Fibroblast of skin of back (primary cell): Measurements from ENCODE around the gene LRP5.

Experiments
- DNase-seq: peaks from one replicate; pipeline ENCODE4 v3.0.0-alpha.2; 2013

The LRP5 gene

DNA sequence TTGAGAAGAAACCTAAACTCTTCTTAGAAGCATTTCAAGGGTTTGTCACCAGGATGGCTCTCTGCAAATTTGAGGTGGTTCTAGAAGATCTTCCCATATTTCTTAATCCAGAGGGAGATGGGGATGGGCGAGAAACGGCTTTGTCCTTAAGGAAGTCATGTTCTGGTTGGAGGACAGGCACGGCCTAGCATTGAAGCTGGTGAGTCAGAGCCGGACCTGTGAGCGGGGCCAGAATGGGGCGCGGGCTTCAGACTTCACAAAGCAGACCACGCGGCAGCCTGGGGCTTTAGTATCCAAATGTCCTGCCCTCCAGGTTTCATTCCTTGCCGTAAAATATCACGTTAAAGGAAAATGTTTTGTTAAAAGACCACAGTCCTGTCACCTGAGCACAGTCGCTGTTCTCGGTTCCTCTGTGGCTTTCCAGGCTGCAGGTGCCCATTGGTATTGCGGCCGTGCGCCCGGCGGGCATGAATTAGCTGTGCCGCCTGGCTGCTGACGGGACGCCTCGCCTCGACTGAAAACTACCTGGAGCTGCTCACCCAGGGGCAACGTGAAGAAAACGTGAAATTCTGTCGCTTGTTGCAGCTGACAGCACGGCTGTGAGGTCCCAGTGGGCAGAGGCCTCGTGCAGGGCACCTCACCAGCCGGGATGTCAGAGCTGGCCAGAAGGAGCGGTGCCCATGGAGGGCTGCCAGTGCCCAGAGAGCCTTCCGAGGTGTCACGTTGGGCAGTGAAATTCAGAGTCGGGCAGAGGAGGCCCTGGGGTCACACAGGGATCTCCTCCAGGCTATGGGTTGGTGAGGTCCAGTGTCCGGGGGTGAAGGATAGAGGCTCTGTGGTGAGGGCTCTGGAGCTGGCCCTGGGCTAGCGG is 59.0 kb downstream of the LRP5 start:
- peak; percentile 70 for DNase-seq

DNA sequence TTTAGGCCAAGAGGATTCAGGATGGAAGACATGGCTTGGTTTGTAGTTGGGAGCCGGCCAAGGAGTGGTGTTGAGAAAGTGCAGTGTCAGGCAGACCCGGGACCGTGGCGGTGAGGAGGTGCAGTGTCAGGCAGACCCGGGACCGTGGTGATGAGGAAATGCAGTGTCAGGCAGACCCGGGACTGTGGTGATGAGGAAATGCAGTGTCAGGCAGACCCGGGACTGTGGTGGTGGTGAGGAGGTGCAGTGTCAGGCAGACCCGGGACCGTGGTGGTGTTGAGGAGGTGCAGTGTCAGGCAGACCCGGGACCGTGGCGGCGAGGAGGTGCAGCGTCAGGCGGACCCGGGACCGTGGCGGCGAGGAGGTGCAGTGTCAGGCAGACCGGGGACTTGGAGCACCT is 59.7 kb downstream of the LRP5 start:
- no peak for DNase-seq

DNA sequence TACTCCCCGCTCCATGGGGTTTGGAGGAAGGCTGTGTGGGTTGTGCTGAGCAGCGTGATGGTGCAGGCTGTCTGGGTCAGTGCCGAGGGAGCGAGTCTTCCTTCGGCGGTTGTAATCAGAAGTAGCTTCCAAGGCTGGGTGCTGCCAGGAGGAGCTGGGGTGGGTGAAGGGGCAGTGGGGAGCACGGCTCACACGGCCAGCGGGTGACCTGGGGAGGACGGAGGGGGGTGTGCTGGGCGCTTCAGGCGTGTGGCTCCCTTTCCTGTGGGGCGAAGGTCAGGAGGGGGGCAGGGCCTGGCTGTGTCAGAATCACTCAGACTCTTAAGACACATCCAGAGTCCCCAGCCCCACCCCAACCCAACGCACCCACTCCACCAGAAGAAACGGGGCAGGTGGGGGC is 60.2 kb downstream of the LRP5 start:
- no peak for DNase-seq

DNA sequence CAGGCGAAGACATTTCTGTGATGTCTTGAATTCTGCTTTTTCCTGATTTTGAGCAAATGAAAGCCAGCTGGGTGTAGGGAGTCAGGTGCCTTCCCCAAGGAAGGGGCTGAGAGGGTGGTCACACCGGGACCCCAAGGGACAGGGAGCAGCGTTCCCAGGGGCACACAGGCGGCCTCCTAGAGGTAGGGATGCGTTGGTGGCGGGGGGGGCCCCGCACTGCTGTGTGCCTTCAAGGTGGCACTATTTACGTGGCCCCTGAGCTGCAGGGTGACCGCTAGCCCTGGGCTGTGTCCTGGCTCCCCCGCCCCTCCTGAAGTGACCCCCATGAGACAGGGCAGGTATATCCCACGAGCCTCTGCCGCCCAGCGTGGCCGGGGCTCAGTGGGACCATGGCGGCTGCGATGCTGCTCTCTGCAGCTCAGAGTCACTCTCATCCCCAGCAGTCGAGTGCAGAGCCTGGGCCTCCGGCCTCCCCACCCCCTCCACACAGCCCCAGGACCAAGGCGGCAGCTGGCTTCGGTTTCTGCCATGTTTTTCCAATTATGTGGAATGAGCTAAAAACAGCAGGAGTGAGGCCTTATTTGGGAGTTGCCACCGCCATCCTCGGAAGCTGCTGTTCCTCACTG is 60.9 kb downstream of the LRP5 start:
- peak; percentile 94 for DNase-seq

DNA sequence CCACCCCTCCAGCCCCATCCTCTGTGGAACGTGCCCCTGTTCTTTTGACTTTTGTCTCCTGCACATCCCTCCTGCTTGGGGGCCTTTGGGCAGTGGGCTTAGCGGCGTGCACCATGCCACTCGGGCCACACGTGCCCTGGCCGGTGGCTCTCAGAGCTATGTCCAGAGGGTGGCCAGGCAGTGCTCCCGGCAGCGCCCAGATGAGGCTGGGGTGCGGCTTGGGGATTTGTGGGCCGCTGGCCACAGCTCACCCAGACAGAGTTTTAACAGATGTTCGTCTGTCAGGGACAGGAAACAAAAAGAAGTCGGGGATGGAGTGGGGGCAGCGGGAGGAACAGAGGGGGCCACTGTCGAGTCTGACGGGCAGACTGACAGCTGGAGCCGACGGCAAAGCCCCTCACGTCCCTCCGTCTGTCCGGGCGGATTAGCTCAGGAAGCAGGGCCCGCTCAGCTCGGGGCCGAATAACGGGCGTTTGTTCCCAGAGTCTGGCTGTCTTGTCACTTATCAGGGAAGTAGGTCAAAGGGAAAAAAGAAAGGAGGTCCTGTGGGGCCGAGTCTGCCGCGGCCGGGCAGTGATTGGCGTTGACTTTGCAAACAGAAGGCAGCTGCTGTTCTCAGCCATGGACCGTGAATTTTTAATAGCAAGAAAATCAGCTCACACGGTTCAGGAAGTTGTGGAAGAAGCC is 61.6 kb downstream of the LRP5 start:
- DNase-seq = peak; percentile 59

DNA sequence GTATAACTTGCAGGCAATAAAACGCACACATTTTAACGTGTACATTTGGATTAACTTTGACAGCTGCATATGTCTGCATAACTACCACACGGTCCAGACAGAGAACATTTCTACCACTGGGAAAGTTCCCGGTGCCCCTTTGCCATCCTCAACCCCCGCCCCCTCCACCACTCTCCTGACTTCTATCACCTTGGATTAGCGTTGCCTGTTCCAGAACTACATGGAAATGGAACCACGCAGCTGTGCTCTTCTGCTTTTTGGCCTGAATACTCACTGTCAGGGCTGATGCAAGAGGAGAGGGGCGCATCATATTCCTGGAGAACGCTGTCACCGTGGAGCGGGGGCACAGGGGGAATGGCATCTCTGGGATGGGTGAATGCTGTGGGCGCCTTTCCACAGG is 62.1 kb downstream of the LRP5 start:
- peak; percentile 39 for DNase-seq

DNA sequence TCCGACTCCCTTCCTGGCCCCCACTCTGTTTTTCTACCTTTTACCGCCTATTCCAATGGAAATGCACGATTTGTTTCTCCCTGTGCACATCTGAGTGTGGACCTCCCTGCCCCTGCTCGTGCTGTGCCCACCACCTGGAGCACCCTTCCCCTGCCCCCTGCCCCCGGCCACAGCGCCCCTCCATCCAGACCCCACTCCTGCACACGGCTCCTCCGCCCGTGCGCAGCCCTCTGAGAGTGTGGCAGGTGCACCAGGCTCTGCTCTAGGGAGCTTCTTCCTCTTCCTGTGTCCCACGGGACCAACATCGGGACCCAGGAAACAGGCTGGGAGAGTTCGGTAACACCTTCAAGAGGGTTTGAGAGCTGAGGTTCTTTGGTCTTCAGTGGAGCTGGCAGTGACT is 62.9 kb downstream of the LRP5 start:
- no peak for DNase-seq

DNA sequence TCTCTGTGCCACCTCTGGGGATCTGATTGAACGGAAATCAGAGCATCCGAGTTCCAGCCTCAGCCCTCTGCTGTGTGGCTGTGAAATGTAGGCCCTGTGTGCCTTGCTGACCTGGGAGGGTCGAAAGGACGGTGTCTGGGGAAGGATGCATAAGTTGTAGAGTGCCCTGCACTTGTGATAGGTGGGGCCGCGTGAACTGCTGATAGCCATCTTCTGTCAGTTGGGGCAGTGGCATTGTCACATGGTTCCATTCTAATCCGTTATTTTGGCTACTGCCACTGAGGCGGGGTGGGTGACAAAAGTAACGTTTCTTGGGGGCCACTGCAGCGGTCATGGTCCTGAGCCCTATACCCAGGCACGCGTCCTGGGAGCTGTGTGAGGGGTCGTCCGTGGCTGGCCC is 63.4 kb downstream of the LRP5 start:
- DNase-seq = no peak

DNA sequence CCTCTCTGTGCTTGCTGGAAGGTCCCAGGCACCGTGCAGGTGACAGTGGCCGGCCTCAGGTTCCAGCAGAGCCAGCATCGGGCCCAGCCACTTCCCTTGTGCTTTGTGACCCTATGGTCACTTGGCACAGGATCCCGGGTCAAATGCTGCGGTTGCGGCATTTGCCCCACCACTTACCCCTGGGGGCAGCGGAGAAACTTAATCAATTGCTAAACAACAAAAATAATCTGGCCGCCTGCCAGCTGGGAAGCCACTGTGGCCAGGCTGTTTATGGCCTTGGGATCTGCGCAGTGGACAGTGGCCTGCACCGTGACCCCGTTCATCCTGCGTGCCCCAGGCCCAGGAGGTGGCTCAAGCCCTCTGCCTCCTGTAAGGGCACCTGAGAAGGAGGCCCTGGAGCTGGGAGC is 65.0 kb downstream of the LRP5 start:
- no peak for DNase-seq

DNA sequence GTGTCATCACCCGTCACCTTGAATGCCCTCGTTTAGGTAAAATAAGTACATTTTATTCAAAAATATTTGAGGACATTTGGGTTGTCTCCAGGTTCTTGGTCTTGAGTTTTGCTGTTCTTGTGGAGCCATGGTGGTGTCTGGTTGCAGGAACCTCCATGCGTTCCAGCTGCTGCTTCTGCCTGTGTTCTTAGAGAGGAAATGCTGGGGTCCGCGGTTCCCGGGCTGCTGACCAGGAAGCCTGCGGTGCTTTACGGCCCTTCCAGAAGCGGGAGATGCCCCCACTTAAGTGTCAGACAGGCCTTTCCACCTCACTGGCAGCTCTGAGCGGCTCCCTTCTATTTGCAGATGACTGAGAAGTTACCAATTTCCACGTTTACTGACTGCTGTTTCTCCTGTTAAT is 66.8 kb downstream of the LRP5 start:
- no peak for DNase-seq

DNA sequence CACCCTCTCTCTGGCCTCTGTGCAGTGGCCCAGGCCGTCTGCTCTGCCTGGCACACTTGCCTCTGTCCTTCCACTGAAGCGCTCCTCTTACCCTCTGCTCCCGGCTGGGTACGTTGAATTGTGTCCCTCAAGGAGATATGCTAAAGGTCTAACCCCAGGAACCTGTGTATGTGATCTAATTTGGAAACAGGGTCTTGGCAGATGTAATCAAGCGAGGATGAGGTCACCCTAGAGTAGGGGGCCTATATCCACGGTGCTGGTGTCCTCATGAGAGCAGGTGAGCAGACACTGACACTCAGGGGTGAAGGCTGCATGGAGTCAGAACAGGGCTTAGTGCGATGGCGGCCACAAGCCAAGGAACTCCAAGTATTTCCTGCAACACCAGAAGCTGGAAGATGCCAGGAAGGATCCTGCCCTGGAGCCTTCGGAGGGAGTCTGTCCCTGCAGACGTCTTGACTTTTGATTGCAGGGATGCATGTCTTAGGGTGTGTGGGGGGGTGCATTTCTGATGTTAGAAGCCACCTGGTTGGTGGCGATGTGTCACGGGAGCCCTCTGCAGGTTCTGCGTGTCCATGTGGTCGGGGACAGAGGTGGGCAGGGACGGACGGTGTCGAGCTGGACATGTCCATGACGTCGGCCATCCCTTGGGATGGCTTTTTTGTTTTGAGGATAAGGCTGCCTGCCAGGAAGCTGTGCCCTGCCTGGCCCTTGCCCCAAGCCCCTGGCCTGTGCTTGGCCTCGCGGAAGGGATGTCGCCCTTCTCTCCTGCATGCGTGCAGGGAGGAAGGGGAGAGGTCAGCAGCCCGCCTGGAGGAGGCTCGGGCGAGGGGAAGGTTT is 68.6 kb downstream of the LRP5 start:
- DNase-seq = peak; percentile 65

DNA sequence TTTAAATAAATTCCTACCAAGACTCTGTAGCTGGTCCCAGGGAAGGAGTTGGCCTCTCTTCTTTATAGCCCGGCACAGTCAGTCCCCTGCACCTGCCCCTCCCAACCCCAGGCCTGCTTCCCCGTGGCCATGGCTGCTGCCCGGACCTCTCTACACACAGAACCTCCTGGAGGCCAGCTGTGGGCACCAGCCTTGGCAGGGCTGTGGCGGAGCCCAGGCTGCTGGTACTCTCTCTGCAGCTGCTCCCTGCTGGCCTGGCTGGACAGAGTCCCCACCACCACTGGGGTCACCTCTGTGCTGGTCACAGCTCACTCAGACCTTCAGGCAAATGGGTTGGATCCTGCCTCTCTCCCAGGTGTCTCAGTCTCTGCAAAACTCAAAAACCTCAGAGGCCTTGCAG is 69.3 kb downstream of the LRP5 start:
- DNase-seq = no peak

DNA sequence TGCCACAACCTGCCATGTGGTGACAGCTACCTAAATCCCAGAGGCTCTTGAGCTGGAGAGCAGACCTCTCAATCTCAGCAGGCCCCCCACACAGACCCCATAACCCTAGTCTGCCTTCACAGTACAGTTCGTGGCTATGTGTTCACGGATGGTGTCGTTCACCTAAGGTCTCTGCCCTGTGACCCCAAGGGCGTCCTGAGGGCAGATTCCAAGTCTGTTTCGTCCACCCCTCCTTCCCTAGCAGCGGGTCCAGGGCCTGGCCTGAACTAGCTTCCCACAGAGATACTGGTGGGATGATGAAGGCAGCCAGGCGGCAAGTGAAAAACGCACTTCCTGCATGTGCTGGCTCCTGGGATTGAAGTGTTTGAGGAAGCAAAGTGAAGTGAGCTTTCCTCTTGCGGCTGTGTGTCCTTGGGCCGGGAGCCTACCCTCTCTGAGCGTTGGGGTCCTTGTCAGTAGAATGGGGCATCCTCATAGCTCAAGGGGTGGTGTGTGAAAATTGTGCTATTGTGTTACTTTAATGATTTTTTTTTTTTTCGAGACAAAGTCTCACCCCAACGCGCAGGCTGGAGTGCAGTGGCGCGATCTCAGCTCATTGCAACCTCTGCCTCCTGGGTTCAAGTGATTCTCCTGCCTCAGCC is 70.1 kb downstream of the LRP5 start:
- DNase-seq = no peak

DNA sequence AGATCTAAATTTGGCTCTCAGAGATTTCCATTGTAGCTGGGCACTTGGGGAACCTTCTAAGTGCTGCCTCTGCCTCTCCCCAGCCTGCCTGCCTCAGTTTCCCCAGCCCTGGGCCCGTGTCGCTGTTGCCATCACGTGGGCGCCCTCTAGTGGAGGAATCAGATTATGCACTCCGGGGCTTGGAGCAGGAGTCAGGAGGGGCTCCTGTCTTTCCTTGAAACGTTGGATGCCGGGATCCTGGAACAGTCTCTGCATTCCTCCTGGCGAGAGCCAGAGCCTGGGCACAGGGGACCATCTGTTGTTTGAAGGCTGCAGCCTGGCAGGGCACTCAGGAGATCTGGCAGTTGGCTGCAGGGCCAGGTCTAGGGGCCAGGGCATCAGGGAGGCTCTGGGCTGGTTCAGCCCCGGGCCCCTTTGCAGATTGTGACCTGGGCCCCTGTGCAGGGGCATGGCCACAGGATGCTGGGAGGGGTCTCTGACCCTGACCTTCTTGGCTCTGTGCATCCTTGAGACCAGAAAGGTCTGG is 71.6 kb downstream of the LRP5 start:
- peak; percentile 57 for DNase-seq

DNA sequence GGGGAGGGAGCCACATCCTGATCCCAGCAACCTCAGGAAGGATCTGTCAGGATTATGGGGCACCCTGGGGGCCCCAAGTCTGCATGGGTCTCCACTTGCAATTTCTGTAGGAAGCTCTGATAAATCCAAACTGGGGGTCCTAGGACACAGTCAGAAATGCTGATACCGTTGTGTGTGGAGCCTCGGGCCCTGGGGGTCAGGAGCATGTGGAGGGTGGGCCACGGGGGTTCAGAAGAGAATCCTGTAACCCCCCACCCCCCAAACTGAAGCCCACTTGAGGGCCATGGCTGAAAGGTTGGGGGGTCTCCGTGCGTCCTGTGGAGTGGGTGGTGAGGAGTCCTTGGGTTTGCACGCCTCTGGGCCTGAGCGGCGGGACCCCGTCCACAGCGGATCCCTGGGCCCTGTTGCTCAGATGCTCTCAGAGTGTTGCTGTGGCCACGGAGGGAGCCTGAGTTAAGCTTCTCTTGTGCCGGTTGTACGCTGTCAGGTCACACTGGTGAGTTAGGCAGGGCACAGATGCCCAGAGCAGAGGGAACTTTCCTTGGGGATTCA is 72.2 kb downstream of the LRP5 start:
- no peak for DNase-seq

DNA sequence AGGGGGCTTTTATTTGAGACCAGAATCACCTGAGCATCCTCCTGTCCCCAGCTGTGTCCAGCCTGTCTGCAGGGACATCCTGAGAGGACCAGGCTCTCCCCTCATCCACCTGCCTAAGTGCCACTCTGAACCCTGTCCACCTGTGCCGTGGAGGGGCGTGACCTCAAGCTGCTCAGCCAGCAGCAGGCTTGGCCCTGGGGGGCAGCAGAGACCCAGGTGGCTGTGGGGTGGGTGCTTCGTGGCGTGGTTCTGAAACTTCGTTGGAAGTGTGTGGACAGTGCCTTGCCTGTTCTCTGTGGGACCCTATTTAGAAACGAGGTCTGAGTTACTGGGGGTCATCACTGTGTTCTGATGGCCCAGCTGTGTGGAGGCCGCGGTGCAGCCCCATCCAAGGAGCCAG is 72.7 kb downstream of the LRP5 start:
- no peak for DNase-seq

DNA sequence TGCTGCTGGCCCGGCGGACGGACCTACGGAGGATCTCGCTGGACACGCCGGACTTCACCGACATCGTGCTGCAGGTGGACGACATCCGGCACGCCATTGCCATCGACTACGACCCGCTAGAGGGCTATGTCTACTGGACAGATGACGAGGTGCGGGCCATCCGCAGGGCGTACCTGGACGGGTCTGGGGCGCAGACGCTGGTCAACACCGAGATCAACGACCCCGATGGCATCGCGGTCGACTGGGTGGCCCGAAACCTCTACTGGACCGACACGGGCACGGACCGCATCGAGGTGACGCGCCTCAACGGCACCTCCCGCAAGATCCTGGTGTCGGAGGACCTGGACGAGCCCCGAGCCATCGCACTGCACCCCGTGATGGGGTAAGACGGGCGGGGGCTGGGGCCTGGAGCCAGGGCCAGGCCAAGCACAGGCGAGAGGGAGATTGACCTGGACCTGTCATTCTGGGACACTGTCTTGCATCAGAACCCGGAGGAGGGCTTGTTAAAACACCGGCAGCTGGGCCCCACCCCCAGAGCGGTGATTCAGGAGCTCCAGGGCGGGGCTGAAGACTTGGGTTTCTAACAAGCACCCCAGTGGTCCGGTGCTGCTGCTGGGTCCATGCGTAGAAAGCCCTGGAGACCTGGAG is 74.1 kb downstream of the LRP5 start:
- no peak for DNase-seq

DNA sequence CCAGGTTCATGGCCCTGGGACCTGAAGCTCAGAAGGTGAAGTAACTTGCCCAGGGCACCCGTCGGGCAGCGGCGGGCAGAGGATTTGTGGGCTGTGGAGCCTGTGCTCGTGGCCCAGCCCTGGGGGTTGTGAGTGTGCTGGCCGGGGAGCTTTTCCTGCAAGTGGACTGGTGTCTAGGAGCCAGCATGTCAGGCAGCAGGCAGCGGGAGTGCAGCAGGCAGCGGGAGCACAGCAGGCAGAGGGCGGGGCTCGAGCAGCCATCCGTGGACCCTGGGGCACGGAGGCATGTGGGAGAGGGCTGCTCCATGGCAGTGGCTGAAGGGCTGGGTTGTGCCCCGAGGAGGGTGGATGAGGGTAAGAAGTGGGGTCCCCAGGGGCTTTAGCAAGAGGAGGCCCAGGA is 75.4 kb downstream of the LRP5 start:
- no peak for DNase-seq

DNA sequence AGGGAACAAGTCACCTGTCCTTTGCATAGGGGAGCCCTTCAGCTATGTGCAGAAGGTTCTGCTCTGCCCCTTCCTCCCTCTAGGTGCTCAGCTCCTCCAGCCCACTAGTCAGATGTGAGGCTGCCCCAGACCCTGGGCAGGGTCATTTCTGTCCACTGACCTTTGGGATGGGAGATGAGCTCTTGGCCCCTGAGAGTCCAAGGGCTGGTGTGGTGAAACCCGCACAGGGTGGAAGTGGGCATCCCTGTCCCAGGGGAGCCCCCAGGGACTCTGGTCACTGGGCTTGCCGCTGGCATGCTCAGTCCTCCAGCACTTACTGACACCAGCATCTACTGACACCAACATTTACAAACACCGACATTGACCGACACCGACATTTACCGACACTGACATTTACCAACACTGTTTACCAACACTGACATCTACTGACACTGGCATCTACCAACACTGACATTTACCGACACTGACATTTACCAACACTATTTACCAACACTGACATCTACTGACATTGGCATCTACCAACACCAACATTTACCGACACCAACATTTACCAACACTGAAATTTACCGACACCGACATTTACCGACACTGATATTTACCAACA is 76.3 kb downstream of the LRP5 start:
- DNase-seq = no peak

DNA sequence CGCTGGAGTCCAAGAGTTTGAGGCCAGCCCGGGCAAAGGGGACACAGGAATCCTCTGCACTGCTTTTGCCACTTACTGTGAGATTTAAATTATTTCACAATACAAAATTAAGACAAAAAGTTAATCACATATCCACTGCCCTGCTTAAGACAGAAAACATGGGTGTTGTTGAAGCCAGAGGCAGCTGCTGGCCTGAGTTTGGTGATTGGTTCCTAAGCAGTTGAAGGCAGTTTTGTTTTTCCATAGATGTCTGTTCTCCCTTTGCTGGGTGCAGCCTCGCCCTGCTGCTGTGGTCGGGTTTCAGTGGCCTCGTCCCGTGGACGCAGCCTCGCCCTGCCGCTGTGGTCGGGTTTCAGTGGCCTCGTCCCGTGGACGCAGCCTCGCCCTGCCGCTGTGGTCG is 77.9 kb downstream of the LRP5 start:
- DNase-seq = no peak

DNA sequence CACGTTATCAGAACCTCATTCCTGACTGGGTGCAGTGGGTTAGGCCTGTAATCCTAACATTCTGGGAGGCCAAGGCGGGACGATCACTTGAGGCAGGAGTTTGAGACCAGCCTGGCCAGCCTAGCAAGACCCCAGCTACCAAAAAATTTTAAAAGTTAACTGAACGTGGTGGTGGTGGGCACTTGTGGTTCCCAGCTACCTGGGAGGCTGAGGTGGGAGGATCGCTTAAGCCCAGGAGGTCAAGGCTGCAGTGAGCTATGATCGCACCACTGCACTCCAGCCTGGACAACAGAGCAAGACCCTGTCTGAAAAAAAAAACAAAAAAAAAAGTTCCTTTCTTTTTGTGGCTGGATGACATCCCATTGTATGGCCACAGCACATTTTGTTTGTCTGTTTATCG is 80.4 kb downstream of the LRP5 start:
- DNase-seq = no peak
